Brain microvascular endothelial cell (primary cell): ENCODE results near the gene MANSC4.

Experiments used
- DNase-seq: peaks from one replicate; pipeline ENCODE4 v3.0.0-alpha.2; 2020
- H3K27ac ChIP-seq: fragments of 250-450 bp; sonication (Bioruptor Pico); 2 replicates; pipeline ENCODE4 v1.5.1; 2020; ENCODE audit warnings: mild to moderate bottlenecking, moderate library complexity
- H3K27me3 ChIP-seq: fragments of 250-450 bp; sonication (Bioruptor Pico); replicated peaks from 2 replicates; pipeline ENCODE4 v1.5.1; 2020; ENCODE audit warnings: mild to moderate bottlenecking
- H3K36me3 ChIP-seq: fragments of 250-450 bp; sonication (Bioruptor Pico); replicated peaks from 2 replicates; pipeline ENCODE4 v1.5.1; 2020; ENCODE audit warnings: mild to moderate bottlenecking
- H3K4me3 ChIP-seq: 2 replicates; pipeline ENCODE4 v1.5.1; 2011; ENCODE audit warnings: low read depth, mild to moderate bottlenecking, control low read depth, low read length, moderate library complexity
- CTCF ChIP-seq: IDR thresholded peaks from 2 replicates; pipeline ENCODE4 v1.5.1; 2011; ENCODE audit warnings: low read depth, mild to moderate bottlenecking, moderate library complexity, low read length, control low read depth, inconsistent platforms; ENCODE audit errors: missing control alignments
- in situ Hi-C: cut with HindIII; loops from 2 replicates; pipeline ENCODE4 v1.10.0; 2017; ENCODE audit warnings: low sequenced_read_pairs, low pct_ligation_motif_present

MANSC4 gene

GRCh38 chr12:27814851-27815591, 35.0 kb upstream of the MANSC4 start:
- H3K27ac ChIP-seq = no peak overlapping the region
- TF ChIP-seq CTCF = no peak
- in situ Hi-C loops = no loop called here
- no peaks in the 10 kb centered on the region for H3K36me3 ChIP-seq
- H3K27me3 ChIP-seq = no peaks in the 10 kb centered on the region
- no peak for DNase-seq
- H3K4me3 ChIP-seq = no peak overlapping the region

- Histone ChIP-seq H3K27ac (no peak overlapping the region), H3K36me3 (no peaks in the 10 kb centered on the region), H3K4me3 (no peak overlapping the region), H3K27me3 (no peaks in the 10 kb centered on the region)
- DNase-seq = no peak
- no peak for TF ChIP-seq CTCF
- in situ Hi-C loops = no loop called here
Observed at GRCh38 chr12:27814411-27814810, 34.4 kb upstream of the MANSC4 start.

- Histone ChIP-seq H3K27ac (no peak overlapping the region), H3K27me3 (no peaks in the 10 kb centered on the region), H3K4me3 (no peak overlapping the region), H3K36me3 (no peaks in the 10 kb centered on the region)
- TF ChIP-seq CTCF = no peak
- in situ Hi-C loops = no loop called here
- DNase-seq = no peak
Observed at GRCh38 chr12:27812502-27812901, 32.5 kb upstream of the MANSC4 start.

GRCh38 chr12:27810756-27811155, 30.7 kb upstream of the MANSC4 start:
- no peak for TF ChIP-seq CTCF
- DNase-seq = no peak
- Histone ChIP-seq H3K4me3 (no peak overlapping the region), H3K27ac (no peak overlapping the region), H3K27me3 (no peaks in the 10 kb centered on the region), H3K36me3 (no peaks in the 10 kb centered on the region)
- in situ Hi-C loops = no loop called here

GRCh38 chr12:27808841-27809240, 28.8 kb upstream of the MANSC4 start:
- H3K27me3 ChIP-seq = no peaks in the 10 kb centered on the region
- TF ChIP-seq CTCF = no peak
- H3K4me3 ChIP-seq = no peak overlapping the region
- no peaks in the 10 kb centered on the region for H3K36me3 ChIP-seq
- no peak for DNase-seq
- in situ Hi-C loops = no loop called here
- no peak overlapping the region for H3K27ac ChIP-seq

GRCh38 chr12:27807063-27807703, 27.1 kb upstream of the MANSC4 start:
- no peak for DNase-seq

More at GRCh38 chr12:27807063-27807703, 27.1 kb upstream of the MANSC4 start:
- no peaks in the 10 kb centered on the region for H3K27me3 ChIP-seq
- in situ Hi-C loops = no loop called here
- H3K27ac ChIP-seq = no peak overlapping the region
- no peaks in the 10 kb centered on the region for H3K36me3 ChIP-seq
- no peak overlapping the region for H3K4me3 ChIP-seq
- TF ChIP-seq CTCF = no peak
